Breast epithelium (tissue), 4 donors: ENCODE results near the gene MMD. TPM values are rescaled to one million over a fixed set of nuclear protein-coding genes. Genes with fewer than 3 reads are reported as not detected.

ENCODE experiments used
- DNase-seq, 2 donors: peaks; one replicate each; pipeline ENCODE4 v3.0.0-alpha.2; 2019; ENCODE audit warnings: low spot score in 2 of 2
- H3K27ac ChIP-seq, 2 donors: fragments of 200-600 bp; sonication (generic) in 1 of 2; one replicate each; pipeline ENCODE4 v1.5.1; 2016 to 2019; ENCODE audit warnings: mild to moderate bottlenecking in 1 of 2
- H3K27me3 ChIP-seq, 2 donors: fragments of 200-600 bp; sonication (generic) in 1 of 2; one replicate each; pipeline versions ENCODE4 v1.5.1 to v1.6.0; 2017 to 2019; ENCODE audit warnings: control low read depth in 1 of 2, mild to moderate bottlenecking in 1 of 2
- H3K36me3 ChIP-seq: fragments of 200-600 bp; one replicate; pipeline ENCODE4 v1.5.1; 2019
- H3K4me1 ChIP-seq, 2 donors: fragments of 200-600 bp; sonication (generic); one replicate each; pipeline ENCODE4 v1.5.1; 2016 to 2019; ENCODE audit warnings: control low read depth in 1 of 2
- H3K4me3 ChIP-seq, 3 donors: fragments of 200-600 bp; sonication (generic); 1 replicate in 2 of 3; 2 replicates in 1 of 3; pipeline ENCODE4 v1.5.1; 2016 to 2019; ENCODE audit warnings: mild to moderate bottlenecking in 3 of 3, moderate library complexity in 2 of 3
- H3K9me3 ChIP-seq, 2 donors: fragments of 200-600 bp; sonication (generic) in 1 of 2; one replicate each; pipeline ENCODE4 v1.5.1; 2016 to 2019; ENCODE audit warnings: control low read depth in 1 of 2
- POLR2A ChIP-seq: fragments of 450-650 bp; IDR thresholded peaks from one replicate; pipeline ENCODE4 v1.6.1; 2016; ENCODE audit warnings: antibody characterized with exemption, mild to moderate bottlenecking, moderate library complexity
- POLR2AphosphoS5 ChIP-seq, 3 donors: sonication (generic); formaldehyde crosslinking; IDR thresholded peaks; one replicate each; pipeline ENCODE4 v1.6.1; 2017; ENCODE audit warnings: antibody characterized with exemption in 3 of 3
- intact Hi-C: fragments of 100-400 bp; cut with DNase I; formaldehyde crosslinking; loops from one replicate; pipeline ENCODE4 v1.15.1; 2023; ENCODE audit warnings: low total_unique reads
- total RNA-seq, 3 donors: library from RNA; depleted of rRNA; stranded (reverse); fragments of >200 nt; gene quantifications; one replicate each; pipeline ENCODE4 v1.1.0, GENCODE V29; 2016
- TF ChIP-seq, protein P1 (sequence below), 3 donors: fragments of 450-650 bp; IDR thresholded peaks; one replicate each; pipeline ENCODE4 v1.5.1; 2016 to 2017; ENCODE audit warnings: antibody characterized with exemption in 3 of 3, mild to moderate bottlenecking in 3 of 3, moderate library complexity in 3 of 3

The MMD gene
- total RNA-seq, 3 donors from 2014 or later, result 28.0 to 140 (median 34.1) TPM

- TF ChIP-seq POLR2A (no peak), POLR2AphosphoS5 (IDR thresholded peaks at IDR 0.05) (no peak)
- TF ChIP-seq, protein P1, sequence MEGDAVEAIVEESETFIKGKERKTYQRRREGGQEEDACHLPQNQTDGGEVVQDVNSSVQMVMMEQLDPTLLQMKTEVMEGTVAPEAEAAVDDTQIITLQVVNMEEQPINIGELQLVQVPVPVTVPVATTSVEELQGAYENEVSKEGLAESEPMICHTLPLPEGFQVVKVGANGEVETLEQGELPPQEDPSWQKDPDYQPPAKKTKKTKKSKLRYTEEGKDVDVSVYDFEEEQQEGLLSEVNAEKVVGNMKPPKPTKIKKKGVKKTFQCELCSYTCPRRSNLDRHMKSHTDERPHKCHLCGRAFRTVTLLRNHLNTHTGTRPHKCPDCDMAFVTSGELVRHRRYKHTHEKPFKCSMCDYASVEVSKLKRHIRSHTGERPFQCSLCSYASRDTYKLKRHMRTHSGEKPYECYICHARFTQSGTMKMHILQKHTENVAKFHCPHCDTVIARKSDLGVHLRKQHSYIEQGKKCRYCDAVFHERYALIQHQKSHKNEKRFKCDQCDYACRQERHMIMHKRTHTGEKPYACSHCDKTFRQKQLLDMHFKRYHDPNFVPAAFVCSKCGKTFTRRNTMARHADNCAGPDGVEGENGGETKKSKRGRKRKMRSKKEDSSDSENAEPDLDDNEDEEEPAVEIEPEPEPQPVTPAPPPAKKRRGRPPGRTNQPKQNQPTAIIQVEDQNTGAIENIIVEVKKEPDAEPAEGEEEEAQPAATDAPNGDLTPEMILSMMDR (IDR thresholded peaks at IDR 0.05), result no peak
- Histone ChIP-seq H3K4me3 (no peak overlapping the region), H3K9me3 (no peaks in the 10 kb centered on the region), H3K27ac (no peak overlapping the region), H3K4me1 (no peaks in the 10 kb centered on the region), H3K36me3 (no peaks in the 10 kb centered on the region), H3K27me3 (no peaks in the 10 kb centered on the region)
- intact Hi-C loops, result no loop called here
- DNase-seq, result no peak
Measured at GRCh38 chr17:55462234-55462633, 40.6 kb upstream of the MMD start.

DNA sequence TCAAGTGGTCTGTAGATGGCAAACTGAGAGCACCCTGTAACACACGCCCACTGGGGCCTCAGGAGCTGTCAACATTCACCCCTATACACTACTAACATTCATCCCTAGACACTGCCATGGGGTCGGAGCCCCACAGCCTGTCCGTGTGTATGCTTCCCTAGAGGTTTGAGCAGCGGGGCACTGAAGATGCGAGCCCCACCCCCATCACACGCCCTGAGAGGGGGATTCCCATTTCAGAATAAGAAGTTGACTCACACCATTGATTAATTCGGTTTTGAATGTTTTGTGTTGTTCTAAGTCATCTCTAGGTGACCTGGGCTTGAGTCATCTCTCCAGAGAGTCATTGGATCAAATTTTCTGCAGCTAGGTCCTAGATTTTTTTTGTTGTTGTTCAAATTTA, 37.3 kb upstream of the MMD start:
- TF ChIP-seq POLR2A (no peak), POLR2AphosphoS5 (IDR thresholded peaks at IDR 0.05) (no peak)
- TF ChIP-seq, protein P1 (IDR thresholded peaks at IDR 0.05), result no peak
- Histone ChIP-seq H3K36me3 (no peaks in the 10 kb centered on the region), H3K4me3 (no peak overlapping the region), H3K9me3 (no peaks in the 10 kb centered on the region), H3K27me3 (no peaks in the 10 kb centered on the region), H3K27ac (no peak overlapping the region), H3K4me1 (no peaks in the 10 kb centered on the region)
- no peak for DNase-seq
- intact Hi-C loops, result no loop called here

GRCh38 chr17:55458287-55458900, 36.8 kb upstream of the MMD start:
- H3K4me3 ChIP-seq, result no peak overlapping the region
- H3K36me3 ChIP-seq, result no peaks in the 10 kb centered on the region
- H3K9me3 ChIP-seq, result no peaks in the 10 kb centered on the region
- H3K27ac ChIP-seq, result no peak overlapping the region
- no peak for TF ChIP-seq POLR2AphosphoS5 (IDR thresholded peaks at IDR 0.05)
- no peaks in the 10 kb centered on the region for H3K27me3 ChIP-seq
- no peak for DNase-seq
- no peaks in the 10 kb centered on the region for H3K4me1 ChIP-seq
- intact Hi-C loops, result no loop called here

- H3K27me3 ChIP-seq, result no peaks in the 10 kb centered on the region
- H3K4me1 ChIP-seq, result no peaks in the 10 kb centered on the region
- DNase-seq, result no peak
- no peak overlapping the region for H3K27ac ChIP-seq
- no peak overlapping the region for H3K4me3 ChIP-seq
- TF ChIP-seq, protein P1 (IDR thresholded peaks at IDR 0.05), result no peak
- TF ChIP-seq POLR2A (no peak), POLR2AphosphoS5 (IDR thresholded peaks at IDR 0.05) (no peak)
- intact Hi-C loops, result no loop called here
- H3K36me3 ChIP-seq, result no peaks in the 10 kb centered on the region
- no peaks in the 10 kb centered on the region for H3K9me3 ChIP-seq
Measured at GRCh38 chr17:55456307-55457240, 34.9 kb upstream of the MMD start.

GRCh38 chr17:55454906-55455474, 33.4 kb upstream of the MMD start:
- Histone ChIP-seq H3K36me3 (no peaks in the 10 kb centered on the region), H3K27me3 (no peaks in the 10 kb centered on the region), H3K4me1 (no peaks in the 10 kb centered on the region), H3K4me3 (no peak overlapping the region), H3K27ac (peak overlapping the region in 1 of 2 donors; percentile 19), H3K9me3 (no peaks in the 10 kb centered on the region)
- intact Hi-C loops, result no loop called here
- TF ChIP-seq POLR2A, result no peak
- TF ChIP-seq, protein P1 (IDR thresholded peaks at IDR 0.05), result no peak
- no peak for TF ChIP-seq POLR2AphosphoS5 (IDR thresholded peaks at IDR 0.05)
- no peak for DNase-seq
